K562 (cell line): Measurements from ENCODE around the gene PARP9. TPM values are rescaled to one million over a fixed set of nuclear protein-coding genes. Genes with fewer than 3 reads are reported as not detected.

Source experiments
- CBFB ChIP-seq: sonication (generic); formaldehyde crosslinking; IDR thresholded peaks from 2 replicates; pipeline ENCODE4 v1.4.0; 2020; ENCODE audit warnings: mild to moderate bottlenecking, missing genetic modification reagents
- CHAMP1 ChIP-seq: fragments of 450-650 bp; IDR thresholded peaks from 2 replicates; pipeline ENCODE4 v1.6.1; 2016; ENCODE audit warnings: mild to moderate bottlenecking
- DNMT1 ChIP-seq: fragments of 450-650 bp; IDR thresholded peaks from 2 replicates; pipeline ENCODE4 v1.6.1; 2016; ENCODE audit warnings: antibody characterized with exemption, mild to moderate bottlenecking
- E2F5 ChIP-seq: sonication (generic); formaldehyde crosslinking; IDR thresholded peaks from 2 replicates; pipeline ENCODE4 v1.8.0; 2022; ENCODE audit warnings: mild to moderate bottlenecking, missing genetic modification reagents
- EWSR1 ChIP-seq: fragments of 450-650 bp; IDR thresholded peaks from 2 replicates; pipeline ENCODE4 v1.6.1; 2018; ENCODE audit warnings: borderline replicate concordance, mild to moderate bottlenecking, low read depth, moderate library complexity; ENCODE audit not compliant: partially characterized antibody
- FOXM1 ChIP-seq, 2 experiments: fragments of 450-650 bp in 1 of 2; sonication (generic) in 1 of 2; formaldehyde crosslinking in 1 of 2; IDR thresholded peaks; 2 replicates each; pipeline versions ENCODE4 v1.6.1 to v1.9.0; 2017 to 2022; ENCODE audit warnings: low read depth in 2 of 2, mild to moderate bottlenecking in 2 of 2, missing genetic modification reagents in 1 of 2, moderate library complexity in 1 of 2
- HDGF ChIP-seq: fragments of 450-650 bp; IDR thresholded peaks from 2 replicates; pipeline ENCODE4 v1.6.1; 2016
- KDM2B ChIP-seq: fragments of 250-450 bp; sonication (Bioruptor Pico); IDR thresholded peaks from 2 replicates; pipeline ENCODE4 v1.8.0; 2021; ENCODE audit warnings: mild to moderate bottlenecking, moderate library complexity
- MTA3 ChIP-seq: fragments of 450-650 bp; formaldehyde crosslinking; IDR thresholded peaks from 2 replicates; pipeline ENCODE4 v1.6.1; 2017; ENCODE audit warnings: mild to moderate bottlenecking, borderline replicate concordance
- POLR2AphosphoS5 ChIP-seq: IDR thresholded peaks from 2 replicates; pipeline ENCODE4 v1.6.1; 2011; ENCODE audit warnings: mild to moderate bottlenecking, low read depth, low read length, moderate library complexity; ENCODE audit not compliant: control insufficient read depth, insufficient read depth
- SMARCA5 ChIP-seq: fragments of 450-650 bp; IDR thresholded peaks from 2 replicates; pipeline ENCODE4 v1.6.1; 2016
- TEAD1 ChIP-seq, 2 experiments: fragments of 450-650 bp in 1 of 2; sonication (generic) in 1 of 2; formaldehyde crosslinking; IDR thresholded peaks; 2 replicates each; pipeline versions ENCODE4 v1.4.0 to v1.8.0; 2020 to 2022; ENCODE audit warnings: mild to moderate bottlenecking in 2 of 2, missing genetic modification reagents in 1 of 2
- THRAP3 ChIP-seq: fragments of 450-650 bp; IDR thresholded peaks from 2 replicates; pipeline ENCODE4 v1.6.1; 2016; ENCODE audit warnings: mild to moderate bottlenecking, inconsistent platforms, borderline replicate concordance
- USF2 ChIP-seq: sonication (generic); formaldehyde crosslinking; IDR thresholded peaks from 2 replicates; pipeline ENCODE4 v1.5.0; 2020; ENCODE audit warnings: missing genetic modification reagents
- ZBTB33 ChIP-seq: sonication (generic); formaldehyde crosslinking; IDR thresholded peaks from 2 replicates; pipeline ENCODE4 v1.8.1; 2023; ENCODE audit warnings: mild to moderate bottlenecking, missing genetic modification reagents
- ZNF121 ChIP-seq: sonication (generic); formaldehyde crosslinking; conservative IDR thresholded peaks from 2 replicates; pipeline ENCODE4 v1.8.0; 2022; ENCODE audit warnings: missing genetic modification reagents
- ZNF134 ChIP-seq: fragments of 250-450 bp; sonication (Bioruptor Pico); conservative IDR thresholded peaks from 2 replicates; pipeline ENCODE4 v1.4.0; 2020
- ZNF217 ChIP-seq: sonication (generic); formaldehyde crosslinking; IDR thresholded peaks from 2 replicates; pipeline ENCODE4 v1.8.0; 2022; ENCODE audit warnings: mild to moderate bottlenecking, missing genetic modification reagents
- ZNF511 ChIP-seq: sonication (generic); formaldehyde crosslinking; IDR thresholded peaks from 2 replicates; pipeline ENCODE4 v1.8.0; 2022; ENCODE audit warnings: mild to moderate bottlenecking, missing genetic modification reagents
- polyA plus RNA-seq, 8 experiments: library from polyadenylated mRNA; depleted of rRNA in 4 of 8; stranded (reverse) in 5 of 8; unstranded in 3 of 8; fragments of >200 nt; fragmentation: Nextera tagmentation in 2 of 8; fragmentation: Illumina TruSeq in 1 of 8; extraction: Ambion mirVana in 2 of 8; extraction: Trizol in 1 of 8; gene quantifications; 2 replicates each; pipeline versions ENCODE4 v1.2.1 to v1.2.3, GENCODE V29; 2011 to 2014; ENCODE audit warnings: inconsistent platforms in 1 of 8, missing spikeins in 1 of 8
- total RNA-seq, 7 experiments: library from RNA; depleted of rRNA in 6 of 7; stranded (reverse); fragments of >200 nt in 6 of 7; fragmentation: Illumina TruSeq in 2 of 7; extraction: Trizol in 2 of 7; gene quantifications; 2 replicates each; pipeline versions ENCODE4 v1.2.1 to v1.2.3, GENCODE V29; 2011 to 2021; ENCODE audit warnings: low replicate concordance in 1 of 7

Gene PARP9
- total and polyA plus RNA-seq, 9 of the 15 experiments (the other 6 are each of a cell fraction or from before 2014, with no cell fraction given) = 2.1 to 4.8 (median 3.4) TPM

GRCh38 chr3:122564155-122564912 lies at the start of gene PARP9, which contains the start of gene DTX3L (continued):
- no peak; the same call in 1 of the 2 replicates for TF ChIP-seq ZBTB33 (CRISPR knock-in tag)
- TF ChIP-seq TEAD1 (CRISPR knock-in tag; IDR thresholded peaks at IDR 0.05) = peak in 1 of 2 experiments; percentile 39; a peak in 1 of 4 replicates
- TF ChIP-seq EWSR1 = no peak
- TF ChIP-seq SMARCA5 = no peak
- no peak for TF ChIP-seq KDM2B (CRISPR knock-in tag)
- peak; percentile 62; the same call in 1 of the 2 replicates for TF ChIP-seq MTA3
- TF ChIP-seq ZNF134 = no peak
- TF ChIP-seq CBFB (CRISPR knock-in tag) = no peak
- TF ChIP-seq HDGF = no peak
- no peak for TF ChIP-seq ZNF217 (CRISPR knock-in tag)
- no peak for TF ChIP-seq DNMT1
- TF ChIP-seq THRAP3 = no peak
- no peak; the same call in 1 of the 2 replicates for TF ChIP-seq FOXM1 (IDR thresholded peaks at IDR 0.05; ENCODE audit: low read depth)
- no peak for TF ChIP-seq FOXM1 (CRISPR knock-in tag; IDR thresholded peaks at IDR 0.05; ENCODE audit: low read depth)
- TF ChIP-seq USF2 (CRISPR knock-in tag) = no peak
- TF ChIP-seq POLR2AphosphoS5 = no peak; the same call in 1 of the 2 replicates
- no peak for TF ChIP-seq E2F5
- peak; percentile 40; the same call in 1 of the 2 replicates for TF ChIP-seq ZNF511 (CRISPR knock-in tag)
- no peak for TF ChIP-seq CHAMP1
- no peak for TF ChIP-seq ZNF121
